ENCODE measurements around the gene DYRK3. TPM values are rescaled to one million over a fixed set of nuclear protein-coding genes. Genes with fewer than 3 reads are reported as not detected.
A peak's percentile ranks its signal among the peaks of the same experiment; 100 is the strongest.
"Not testable (repeated sequence)": the region's sequence is repeated elsewhere in the genome, so short reads cannot be mapped to it uniquely, and the experiment has no call there.

Gene DYRK3
- total and polyA plus RNA-seq, 2 experiments from 2014 or later: 18.2 to 31.5 TPM

DNA sequence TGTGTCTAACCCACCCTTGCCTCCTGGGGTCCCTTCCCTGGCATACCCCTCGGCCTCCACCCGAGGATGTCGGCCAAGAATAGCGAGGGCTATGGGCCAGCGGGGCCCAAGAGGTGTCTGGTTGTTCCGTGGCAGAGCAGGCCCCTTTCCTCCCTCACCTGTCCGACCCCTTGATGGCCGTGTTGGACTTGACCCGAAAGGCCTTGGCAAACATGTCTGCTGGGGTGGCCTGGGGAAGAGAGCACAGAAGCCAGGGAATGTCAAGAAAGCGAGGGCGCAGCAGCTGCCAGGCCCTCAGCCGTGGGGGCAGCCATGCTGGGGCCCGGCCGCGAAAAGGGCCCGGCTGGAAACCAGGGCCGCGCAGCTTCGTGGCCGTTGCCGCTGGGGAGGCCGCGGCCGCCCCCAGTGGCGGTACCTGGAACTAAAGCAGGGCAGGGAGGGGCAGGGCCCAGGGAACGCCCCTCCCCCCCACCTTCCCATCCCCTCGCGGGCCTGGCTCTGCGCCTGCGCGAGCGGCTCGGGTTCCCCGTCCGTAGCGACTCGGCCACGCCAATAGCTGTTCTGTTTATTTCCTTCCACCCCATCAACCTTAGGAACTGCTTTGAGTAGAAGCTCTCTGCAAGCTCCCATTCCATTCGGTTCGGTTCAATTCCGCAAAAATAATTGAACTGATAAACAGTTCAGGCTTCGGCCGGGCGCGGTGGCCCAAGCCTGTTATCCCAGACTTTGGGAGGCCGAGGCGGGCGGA is 23.0 kb upstream of the DYRK3 start, which contains the start of gene EIF2D:
EIF2D (minus strand) TSS at position 337 of the 748 bp plus-strand sequence; CDS start at position 214, 123 bp downstream.
- 11 to 13% methylated on average over 35 to 40 of the region's 48 CpGs for WGBS, 2 experiments (ENCODE audit: low coverage in 1 of 2, low lambda C conversion rate in 2 of 2, missing lambda C conversion rate in 2 of 2)
- in situ Hi-C loops (cut with MboI): no loop called here
- H2AFZ ChIP-seq: peak within 1 kb of the TSS; percentile 93
- H3K79me2 ChIP-seq (ENCODE audit: insufficient read depth): peaks cover 17% of the 10 kb centered on the region
- H3K9me3 ChIP-seq (ENCODE audit: low read depth): no peaks in the 10 kb centered on the region
- H3K4me1 ChIP-seq (ENCODE audit: insufficient read depth): peaks cover 7% of the 10 kb centered on the region; the same call in 1 of the 2 replicates
- H3F3A ChIP-seq (ENCODE audit: insufficient read depth): no peaks in the 10 kb centered on the region; the same call in 1 of the 2 replicates
- peak within 1 kb of the TSS; percentile 99 for H3K9ac ChIP-seq
- H3K27ac ChIP-seq: peak within 1 kb of the TSS; percentile 89
- H3K4me3 ChIP-seq: peak within 1 kb of the TSS; percentile 97
- H3K9me2 ChIP-seq (ENCODE audit: insufficient read depth): no peaks in the 10 kb centered on the region
- no peaks in the 10 kb centered on the region for H3K27me3 ChIP-seq (replicated peaks; ENCODE audit: insufficient read depth)
- DNase-seq: peak; percentile 96
- no peaks in the 10 kb centered on the region for H4K20me1 ChIP-seq (ENCODE audit: insufficient read depth)
- no peak for TF ChIP-seq EZH2 (IDR thresholded peaks at IDR 0.05; ENCODE audit: insufficient read depth, poor library complexity, severe bottlenecking)
- TF ChIP-seq EZH2phosphoT487 (IDR thresholded peaks at IDR 0.05; ENCODE audit: insufficient read depth, low read depth): no peak
- H3K4me2 ChIP-seq (ENCODE audit: unreplicated experiment): peak within 1 kb of the TSS; percentile 99
- H3K36me3 ChIP-seq (ENCODE audit: low read depth): 0 out of 2 replicates have a peak, but pooled peaks cover 4% of the 10 kb centered on the region

DNA sequence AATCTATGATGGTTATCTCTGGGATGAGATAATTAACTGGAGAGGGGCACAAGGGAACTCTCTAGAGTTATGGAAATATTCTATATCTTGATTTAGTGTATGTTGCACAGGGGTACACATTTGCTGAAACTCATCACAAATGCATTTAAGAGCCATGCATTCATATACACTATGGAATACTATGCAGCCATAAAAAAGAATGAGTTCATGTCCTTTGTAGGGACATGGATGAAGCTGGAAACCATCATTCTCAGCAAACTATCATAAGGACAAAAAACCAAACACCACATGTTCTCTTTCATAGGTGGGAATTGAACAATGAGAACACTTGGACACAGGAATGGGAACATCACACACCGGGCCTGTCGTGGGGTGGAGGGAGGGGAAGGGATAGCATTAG is 8.9 kb upstream of the DYRK3 start:
- DNase-seq; H3K9ac ChIP-seq; H3K4me1 ChIP-seq (ENCODE audit: insufficient read depth); H3K27me3 ChIP-seq (replicated peaks; ENCODE audit: insufficient read depth); H3K9me2 ChIP-seq (ENCODE audit: insufficient read depth); H3K27ac ChIP-seq; H2AFZ ChIP-seq; H3F3A ChIP-seq (ENCODE audit: insufficient read depth); H3K36me3 ChIP-seq (ENCODE audit: low read depth); H4K20me1 ChIP-seq (ENCODE audit: insufficient read depth); H3K79me2 ChIP-seq (ENCODE audit: insufficient read depth); H3K4me3 ChIP-seq; H3K4me2 ChIP-seq (ENCODE audit: unreplicated experiment); in situ Hi-C loops (cut with MboI); H3K9me3 ChIP-seq (ENCODE audit: low read depth): not testable (repeated sequence)
- WGBS, 2 experiments (ENCODE audit: low coverage in 1 of 2, low lambda C conversion rate in 2 of 2, missing lambda C conversion rate in 2 of 2): 89 to 96% methylated on average over 2 of the region's 2 CpGs

DNA sequence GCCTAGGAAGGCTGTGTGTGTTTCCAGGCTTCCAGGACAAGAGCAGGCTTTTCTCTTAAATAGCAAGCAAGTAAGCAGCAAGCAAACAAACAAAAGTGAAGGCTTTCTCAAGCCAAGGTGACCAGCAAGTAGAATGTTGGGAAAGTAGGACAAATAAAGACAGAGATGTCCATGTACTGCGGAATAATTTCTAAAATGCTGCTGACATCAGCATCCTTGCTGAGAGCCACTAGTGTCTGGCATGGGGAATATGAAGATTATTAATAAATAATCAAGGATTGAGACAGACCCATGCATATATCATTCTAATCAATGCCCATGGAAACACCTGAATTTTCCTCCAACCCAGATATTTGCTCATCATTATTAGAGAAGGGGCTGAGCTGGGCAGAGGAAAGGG is 6.4 kb upstream of the DYRK3 start:
- Histone ChIP-seq H3K9me2 (ENCODE audit: insufficient read depth) (no peaks in the 10 kb centered on the region), H4K20me1 (ENCODE audit: insufficient read depth) (no peaks in the 10 kb centered on the region), H3K9me3 (ENCODE audit: low read depth) (no peaks in the 10 kb centered on the region), H3K36me3 (ENCODE audit: low read depth) (no peaks in the 10 kb centered on the region), H3K4me2 (ENCODE audit: unreplicated experiment) (no peak overlapping the region), H3F3A (ENCODE audit: insufficient read depth) (0 out of 2 replicates have a peak, but pooled peaks cover 6% of the 10 kb centered on the region), H3K4me1 (ENCODE audit: insufficient read depth) (peaks cover 8% of the 10 kb centered on the region), H3K79me2 (ENCODE audit: insufficient read depth) (no peaks in the 10 kb centered on the region), H3K27ac (no peak overlapping the region), H3K27me3 (replicated peaks; ENCODE audit: insufficient read depth) (no peaks in the 10 kb centered on the region), H3K4me3 (no peak overlapping the region), H2AFZ (no peak overlapping the region), H3K9ac (no peak overlapping the region)
- in situ Hi-C loops (cut with MboI): no loop called here
- DNase-seq: no peak
- 15 to 22% methylated on average over 1 of the region's 1 CpG for WGBS, 2 experiments (ENCODE audit: low coverage in 1 of 2, low lambda C conversion rate in 2 of 2, missing lambda C conversion rate in 2 of 2)
- TF ChIP-seq EZH2phosphoT487 (IDR thresholded peaks at IDR 0.05; ENCODE audit: insufficient read depth, low read depth) (no peak), EZH2 (IDR thresholded peaks at IDR 0.05; ENCODE audit: insufficient read depth, poor library complexity, severe bottlenecking) (no peak)

GRCh38 chr1:206631085-206631509 is 4.2 kb upstream of the DYRK3 start:
- H3F3A ChIP-seq (ENCODE audit: insufficient read depth): peaks cover 15% of the 10 kb centered on the region; the same call in 1 of the 2 replicates
- no peak overlapping the region for H3K9ac ChIP-seq
- H3K4me1 ChIP-seq (ENCODE audit: insufficient read depth): peaks cover 19% of the 10 kb centered on the region
- H3K79me2 ChIP-seq (ENCODE audit: insufficient read depth): peaks cover 7% of the 10 kb centered on the region
- H4K20me1 ChIP-seq (ENCODE audit: insufficient read depth): no peaks in the 10 kb centered on the region
- no peaks in the 10 kb centered on the region for H3K27me3 ChIP-seq (replicated peaks; ENCODE audit: insufficient read depth)
- H3K36me3 ChIP-seq (ENCODE audit: low read depth): no peaks in the 10 kb centered on the region
- WGBS, 2 experiments (ENCODE audit: low coverage in 1 of 2, low lambda C conversion rate in 2 of 2, missing lambda C conversion rate in 2 of 2): 39 to 48% methylated on average over 4 of the region's 4 CpGs
- H3K9me2 ChIP-seq (ENCODE audit: insufficient read depth): no peaks in the 10 kb centered on the region
- H3K27ac ChIP-seq: no peak overlapping the region
- peak; percentile 78 for DNase-seq
- no peak overlapping the region for H3K4me3 ChIP-seq
- no peak for TF ChIP-seq EZH2 (IDR thresholded peaks at IDR 0.05; ENCODE audit: insufficient read depth, poor library complexity, severe bottlenecking)
- H2AFZ ChIP-seq: no peak overlapping the region
- no peak overlapping the region for H3K4me2 ChIP-seq (ENCODE audit: unreplicated experiment)
- in situ Hi-C loops (cut with MboI): no loop called here
- no peaks in the 10 kb centered on the region for H3K9me3 ChIP-seq (ENCODE audit: low read depth)
